ENCODE results near the gene PTPRG. TPM values are rescaled to one million over a fixed set of nuclear protein-coding genes. Genes with fewer than 3 reads are reported as not detected.

PTPRG gene
- total and polyA plus RNA-seq, 4 donors, result 3.6 to 35.6 (median 8.1) TPM

DNA sequence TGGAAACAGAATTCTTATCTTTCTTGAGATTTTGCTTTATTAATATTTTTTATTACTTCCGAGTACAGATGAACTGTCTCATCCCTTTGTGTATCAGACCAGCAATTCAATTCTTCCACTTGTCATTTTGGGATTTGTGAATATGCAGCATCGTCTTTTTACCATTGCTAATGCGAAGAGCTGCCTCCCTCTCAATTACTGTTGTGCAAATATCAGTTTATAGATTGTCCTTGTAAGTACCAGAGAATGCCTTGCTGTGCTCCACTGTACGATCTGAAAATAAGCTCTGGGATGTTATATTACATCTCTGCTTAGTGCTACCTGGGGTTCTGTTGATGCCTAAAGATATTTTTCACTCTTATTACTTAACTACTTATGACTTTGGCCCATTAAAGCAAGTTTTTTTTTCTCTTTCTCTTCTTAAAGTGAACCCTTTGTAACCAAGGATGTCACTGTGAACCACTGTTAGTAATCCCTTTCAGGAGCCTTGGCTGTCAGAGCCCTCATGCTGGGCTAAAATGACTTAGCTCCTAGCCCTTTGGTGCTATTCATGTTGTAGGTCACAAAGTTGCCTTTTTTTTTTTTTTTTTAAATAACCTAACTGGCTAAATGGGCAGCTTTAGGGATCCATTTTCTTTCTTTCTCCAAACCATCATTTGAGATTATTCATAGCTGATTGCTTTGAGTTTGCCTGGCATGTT lies 429.1 kb downstream of the PTPRG start:
- Histone ChIP-seq H3K4me3 (ENCODE audit: low read depth in 1 of 3, low read length in 3 of 3) (no peak overlapping the region), H3K4me1 (ENCODE audit: control insufficient read depth in 4 of 4, insufficient read depth in 4 of 4, low read length in 3 of 4) (no peaks in the 10 kb centered on the region), H3K9me3 (ENCODE audit: control insufficient read depth in 4 of 4, low read length in 3 of 4) (no peaks in the 10 kb centered on the region), H3K36me3 (ENCODE audit: control insufficient read depth in 4 of 4, insufficient read depth in 3 of 4, low read depth in 1 of 4, low read length in 3 of 4) (no peaks in the 10 kb centered on the region), H3K9ac (ENCODE audit: low read depth in 1 of 2, low read length in 2 of 2) (no peak overlapping the region), H3K27ac (ENCODE audit: low read depth in 1 of 2, low read length in 2 of 2) (no peak overlapping the region), H3K27me3 (ENCODE audit: control insufficient read depth in 4 of 4, insufficient read depth in 4 of 4, low read length in 3 of 4) (no peaks in the 10 kb centered on the region)
- DNase-seq (ENCODE audit: low spot score), result no peak
- TF ChIP-seq, protein P1, sequence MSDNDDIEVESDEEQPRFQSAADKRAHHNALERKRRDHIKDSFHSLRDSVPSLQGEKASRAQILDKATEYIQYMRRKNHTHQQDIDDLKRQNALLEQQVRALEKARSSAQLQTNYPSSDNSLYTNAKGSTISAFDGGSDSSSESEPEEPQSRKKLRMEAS (IDR thresholded peaks at IDR 0.05), result no peak
- TF ChIP-seq FOXA1 (IDR thresholded peaks at IDR 0.05) (no peak), HNF4A (conservative IDR thresholded peaks at IDR 0.05) (no peak), GABPA (IDR thresholded peaks at IDR 0.05 in 1 of 2, conservative IDR thresholded peaks at IDR 0.05 in 1 of 2) (no peak), NR2F2 (IDR thresholded peaks at IDR 0.05) (no peak), YY1 (IDR thresholded peaks at IDR 0.05) (no peak), RAD21 (IDR thresholded peaks at IDR 0.05) (no peak), SP1 (IDR thresholded peaks at IDR 0.05) (no peak), FOXA2 (IDR thresholded peaks at IDR 0.05) (no peak), JUND (IDR thresholded peaks at IDR 0.05) (no peak), TAF1 (conservative IDR thresholded peaks at IDR 0.05) (no peak), HNF4G (IDR thresholded peaks at IDR 0.05) (no peak), RXRA (IDR thresholded peaks at IDR 0.05) (no peak)
- TF ChIP-seq, protein P2, sequence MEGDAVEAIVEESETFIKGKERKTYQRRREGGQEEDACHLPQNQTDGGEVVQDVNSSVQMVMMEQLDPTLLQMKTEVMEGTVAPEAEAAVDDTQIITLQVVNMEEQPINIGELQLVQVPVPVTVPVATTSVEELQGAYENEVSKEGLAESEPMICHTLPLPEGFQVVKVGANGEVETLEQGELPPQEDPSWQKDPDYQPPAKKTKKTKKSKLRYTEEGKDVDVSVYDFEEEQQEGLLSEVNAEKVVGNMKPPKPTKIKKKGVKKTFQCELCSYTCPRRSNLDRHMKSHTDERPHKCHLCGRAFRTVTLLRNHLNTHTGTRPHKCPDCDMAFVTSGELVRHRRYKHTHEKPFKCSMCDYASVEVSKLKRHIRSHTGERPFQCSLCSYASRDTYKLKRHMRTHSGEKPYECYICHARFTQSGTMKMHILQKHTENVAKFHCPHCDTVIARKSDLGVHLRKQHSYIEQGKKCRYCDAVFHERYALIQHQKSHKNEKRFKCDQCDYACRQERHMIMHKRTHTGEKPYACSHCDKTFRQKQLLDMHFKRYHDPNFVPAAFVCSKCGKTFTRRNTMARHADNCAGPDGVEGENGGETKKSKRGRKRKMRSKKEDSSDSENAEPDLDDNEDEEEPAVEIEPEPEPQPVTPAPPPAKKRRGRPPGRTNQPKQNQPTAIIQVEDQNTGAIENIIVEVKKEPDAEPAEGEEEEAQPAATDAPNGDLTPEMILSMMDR (IDR thresholded peaks at IDR 0.05; ENCODE audit: low read depth, low read length, missing input control), result no peak
- TF ChIP-seq, protein P3, sequence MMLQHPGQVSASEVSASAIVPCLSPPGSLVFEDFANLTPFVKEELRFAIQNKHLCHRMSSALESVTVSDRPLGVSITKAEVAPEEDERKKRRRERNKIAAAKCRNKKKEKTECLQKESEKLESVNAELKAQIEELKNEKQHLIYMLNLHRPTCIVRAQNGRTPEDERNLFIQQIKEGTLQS (IDR thresholded peaks at IDR 0.05), result no peak
- TF ChIP-seq, protein P4, sequence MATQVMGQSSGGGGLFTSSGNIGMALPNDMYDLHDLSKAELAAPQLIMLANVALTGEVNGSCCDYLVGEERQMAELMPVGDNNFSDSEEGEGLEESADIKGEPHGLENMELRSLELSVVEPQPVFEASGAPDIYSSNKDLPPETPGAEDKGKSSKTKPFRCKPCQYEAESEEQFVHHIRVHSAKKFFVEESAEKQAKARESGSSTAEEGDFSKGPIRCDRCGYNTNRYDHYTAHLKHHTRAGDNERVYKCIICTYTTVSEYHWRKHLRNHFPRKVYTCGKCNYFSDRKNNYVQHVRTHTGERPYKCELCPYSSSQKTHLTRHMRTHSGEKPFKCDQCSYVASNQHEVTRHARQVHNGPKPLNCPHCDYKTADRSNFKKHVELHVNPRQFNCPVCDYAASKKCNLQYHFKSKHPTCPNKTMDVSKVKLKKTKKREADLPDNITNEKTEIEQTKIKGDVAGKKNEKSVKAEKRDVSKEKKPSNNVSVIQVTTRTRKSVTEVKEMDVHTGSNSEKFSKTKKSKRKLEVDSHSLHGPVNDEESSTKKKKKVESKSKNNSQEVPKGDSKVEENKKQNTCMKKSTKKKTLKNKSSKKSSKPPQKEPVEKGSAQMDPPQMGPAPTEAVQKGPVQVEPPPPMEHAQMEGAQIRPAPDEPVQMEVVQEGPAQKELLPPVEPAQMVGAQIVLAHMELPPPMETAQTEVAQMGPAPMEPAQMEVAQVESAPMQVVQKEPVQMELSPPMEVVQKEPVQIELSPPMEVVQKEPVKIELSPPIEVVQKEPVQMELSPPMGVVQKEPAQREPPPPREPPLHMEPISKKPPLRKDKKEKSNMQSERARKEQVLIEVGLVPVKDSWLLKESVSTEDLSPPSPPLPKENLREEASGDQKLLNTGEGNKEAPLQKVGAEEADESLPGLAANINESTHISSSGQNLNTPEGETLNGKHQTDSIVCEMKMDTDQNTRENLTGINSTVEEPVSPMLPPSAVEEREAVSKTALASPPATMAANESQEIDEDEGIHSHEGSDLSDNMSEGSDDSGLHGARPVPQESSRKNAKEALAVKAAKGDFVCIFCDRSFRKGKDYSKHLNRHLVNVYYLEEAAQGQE (IDR thresholded peaks at IDR 0.05), result no peak
- TF ChIP-seq, protein P5, sequence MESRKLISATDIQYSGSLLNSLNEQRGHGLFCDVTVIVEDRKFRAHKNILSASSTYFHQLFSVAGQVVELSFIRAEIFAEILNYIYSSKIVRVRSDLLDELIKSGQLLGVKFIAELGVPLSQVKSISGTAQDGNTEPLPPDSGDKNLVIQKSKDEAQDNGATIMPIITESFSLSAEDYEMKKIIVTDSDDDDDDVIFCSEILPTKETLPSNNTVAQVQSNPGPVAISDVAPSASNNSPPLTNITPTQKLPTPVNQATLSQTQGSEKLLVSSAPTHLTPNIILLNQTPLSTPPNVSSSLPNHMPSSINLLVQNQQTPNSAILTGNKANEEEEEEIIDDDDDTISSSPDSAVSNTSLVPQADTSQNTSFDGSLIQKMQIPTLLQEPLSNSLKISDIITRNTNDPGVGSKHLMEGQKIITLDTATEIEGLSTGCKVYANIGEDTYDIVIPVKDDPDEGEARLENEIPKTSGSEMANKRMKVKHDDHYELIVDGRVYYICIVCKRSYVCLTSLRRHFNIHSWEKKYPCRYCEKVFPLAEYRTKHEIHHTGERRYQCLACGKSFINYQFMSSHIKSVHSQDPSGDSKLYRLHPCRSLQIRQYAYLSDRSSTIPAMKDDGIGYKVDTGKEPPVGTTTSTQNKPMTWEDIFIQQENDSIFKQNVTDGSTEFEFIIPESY (IDR thresholded peaks at IDR 0.05), result no peak
- WGBS, result 95% methylated on average over 4 of the region's 4 CpGs

Data from liver (tissue), 9 donors.